ENCODE results near the gene PXK.

GRCh38 chr3:58417075-58417474 lies 84.4 kb downstream of the PXK start:
- TF ChIP-seq POLR2A (IDR thresholded peaks at IDR 0.05): no peak
- no peak for TF ChIP-seq CTCF (IDR thresholded peaks at IDR 0.05)
